HG02610 (cell line): ENCODE data around the gene ILKAP.
A peak's percentile ranks its signal among the peaks of the same experiment; 100 is the strongest.

Source experiments
- ATAC-seq: cut with Tn5 transposase; IDR thresholded peaks from one replicate; pipeline ENCODE4 v1.9.1; 2021; ENCODE audit warnings: mild to moderate bottlenecking, moderate library complexity; ENCODE audit not compliant: unreplicated experiment

The ILKAP gene, protein sequence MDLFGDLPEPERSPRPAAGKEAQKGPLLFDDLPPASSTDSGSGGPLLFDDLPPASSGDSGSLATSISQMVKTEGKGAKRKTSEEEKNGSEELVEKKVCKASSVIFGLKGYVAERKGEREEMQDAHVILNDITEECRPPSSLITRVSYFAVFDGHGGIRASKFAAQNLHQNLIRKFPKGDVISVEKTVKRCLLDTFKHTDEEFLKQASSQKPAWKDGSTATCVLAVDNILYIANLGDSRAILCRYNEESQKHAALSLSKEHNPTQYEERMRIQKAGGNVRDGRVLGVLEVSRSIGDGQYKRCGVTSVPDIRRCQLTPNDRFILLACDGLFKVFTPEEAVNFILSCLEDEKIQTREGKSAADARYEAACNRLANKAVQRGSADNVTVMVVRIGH

DNA sequence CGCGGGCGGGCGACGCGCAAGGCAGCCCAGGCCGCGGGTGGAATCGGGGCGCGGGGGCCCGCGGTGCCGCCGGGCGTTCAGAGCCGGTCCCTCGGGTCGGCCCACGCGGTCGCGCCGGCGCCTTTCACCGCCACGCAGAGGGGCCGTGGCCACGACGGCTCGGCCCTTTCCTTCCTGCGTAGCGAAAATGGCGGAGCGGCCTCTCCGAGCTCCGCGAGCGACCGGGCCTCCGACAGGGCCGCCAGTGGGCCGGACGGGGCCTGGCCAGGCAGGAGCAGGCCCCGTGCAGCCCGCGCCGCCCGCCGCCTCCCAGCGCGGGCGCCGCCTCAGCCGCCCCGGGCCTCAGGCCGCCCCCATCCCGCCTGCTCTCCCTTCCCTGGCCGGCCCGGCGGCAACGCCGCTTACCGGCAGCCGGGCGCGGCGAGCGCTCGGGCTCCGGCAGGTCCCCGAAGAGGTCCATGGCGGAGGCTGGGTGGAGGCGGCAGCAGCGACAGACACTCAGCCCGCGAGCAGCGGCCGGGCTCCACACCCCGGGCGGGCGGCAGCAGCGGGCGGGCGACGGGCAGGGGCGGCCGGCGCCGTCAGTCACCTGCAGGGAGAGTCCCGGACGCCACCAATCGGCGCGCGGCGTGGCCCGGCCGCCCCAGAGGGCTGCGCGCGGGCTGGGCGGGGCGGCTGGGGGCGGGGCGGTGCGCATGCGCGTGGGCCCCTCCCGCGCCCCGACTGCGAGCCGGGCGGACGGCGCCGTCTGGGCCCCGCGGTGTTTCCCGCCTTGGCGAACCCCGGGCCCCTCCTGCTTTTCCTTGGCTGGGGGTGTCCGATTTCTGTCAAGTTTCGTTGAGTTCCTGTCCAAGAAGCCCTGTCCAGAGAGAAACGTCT lies at the start of gene ILKAP:
Gene ILKAP (minus strand): TSS at position 602 of the 879 bp plus-strand sequence. CDS start 142 bp downstream, at position 460.
- peak; percentile 94 for ATAC-seq

GRCh38 chr2:238252766-238253630 lies 49.5 kb upstream of the ILKAP start:
- no peak for ATAC-seq

DNA sequence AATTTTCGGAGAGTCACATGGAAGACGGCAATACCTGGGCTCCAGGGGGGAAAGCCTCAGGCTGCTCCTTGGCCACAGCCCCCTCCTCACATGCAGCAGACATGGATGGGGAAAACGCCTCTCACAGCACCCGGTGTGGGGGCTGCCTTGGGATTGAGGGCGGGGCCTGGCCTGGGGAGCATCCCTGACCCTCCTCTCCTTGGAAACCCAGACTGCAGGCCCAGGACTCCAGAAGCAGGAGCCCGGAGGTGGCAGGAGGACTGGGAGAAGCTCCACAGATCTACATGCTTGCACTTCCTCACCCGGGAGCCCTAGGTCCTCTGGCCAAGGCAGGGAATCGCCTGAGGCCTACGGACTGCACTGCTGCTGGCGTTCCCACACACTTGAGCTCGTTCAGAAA lies 48.5 kb upstream of the ILKAP start:
- ATAC-seq: no peak

DNA sequence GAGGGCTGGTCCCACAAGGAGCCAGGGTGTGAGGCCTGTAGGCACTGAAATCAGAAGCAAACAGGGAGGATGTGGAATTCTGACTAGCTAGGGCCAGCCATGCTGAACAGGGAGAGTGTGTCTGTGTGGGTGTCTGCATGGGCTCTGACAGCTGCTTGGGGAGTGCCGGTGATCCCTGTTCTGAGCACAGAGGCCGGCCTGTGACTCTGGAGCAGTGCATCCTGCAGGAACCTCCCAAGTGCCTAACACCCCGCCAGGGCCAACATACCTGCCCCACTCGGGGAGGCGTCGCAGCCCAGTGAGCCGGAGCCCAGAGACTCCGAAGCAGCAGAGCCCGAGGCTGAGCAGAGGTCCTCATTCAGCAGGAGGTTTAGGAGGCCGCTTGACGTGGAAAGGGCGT lies 47.8 kb upstream of the ILKAP start:
- ATAC-seq: no peak

DNA sequence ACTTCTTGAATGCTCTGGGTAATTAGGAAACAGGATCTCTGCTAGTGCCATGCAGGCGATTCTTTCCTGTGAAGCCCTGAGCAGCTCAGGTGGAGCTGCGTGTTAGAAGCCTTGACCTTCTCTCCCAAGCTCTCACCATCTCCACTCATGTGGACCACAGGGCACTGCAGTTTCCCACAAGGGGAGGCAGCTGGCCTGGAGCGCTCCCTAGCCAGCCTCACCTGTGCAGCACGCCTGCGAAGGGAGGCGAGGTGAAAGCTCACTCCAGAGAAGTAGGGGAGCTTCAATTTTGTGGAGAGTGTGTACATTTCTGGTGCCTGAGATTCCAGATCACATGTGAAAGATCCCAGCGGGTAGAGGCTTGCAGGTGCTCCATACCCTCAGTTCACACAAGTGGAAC lies 47.4 kb upstream of the ILKAP start:
- no peak for ATAC-seq

- no peak for ATAC-seq
These were observed 44.5 kb upstream of the ILKAP start for GRCh38 chr2:238247841-238248453.

DNA sequence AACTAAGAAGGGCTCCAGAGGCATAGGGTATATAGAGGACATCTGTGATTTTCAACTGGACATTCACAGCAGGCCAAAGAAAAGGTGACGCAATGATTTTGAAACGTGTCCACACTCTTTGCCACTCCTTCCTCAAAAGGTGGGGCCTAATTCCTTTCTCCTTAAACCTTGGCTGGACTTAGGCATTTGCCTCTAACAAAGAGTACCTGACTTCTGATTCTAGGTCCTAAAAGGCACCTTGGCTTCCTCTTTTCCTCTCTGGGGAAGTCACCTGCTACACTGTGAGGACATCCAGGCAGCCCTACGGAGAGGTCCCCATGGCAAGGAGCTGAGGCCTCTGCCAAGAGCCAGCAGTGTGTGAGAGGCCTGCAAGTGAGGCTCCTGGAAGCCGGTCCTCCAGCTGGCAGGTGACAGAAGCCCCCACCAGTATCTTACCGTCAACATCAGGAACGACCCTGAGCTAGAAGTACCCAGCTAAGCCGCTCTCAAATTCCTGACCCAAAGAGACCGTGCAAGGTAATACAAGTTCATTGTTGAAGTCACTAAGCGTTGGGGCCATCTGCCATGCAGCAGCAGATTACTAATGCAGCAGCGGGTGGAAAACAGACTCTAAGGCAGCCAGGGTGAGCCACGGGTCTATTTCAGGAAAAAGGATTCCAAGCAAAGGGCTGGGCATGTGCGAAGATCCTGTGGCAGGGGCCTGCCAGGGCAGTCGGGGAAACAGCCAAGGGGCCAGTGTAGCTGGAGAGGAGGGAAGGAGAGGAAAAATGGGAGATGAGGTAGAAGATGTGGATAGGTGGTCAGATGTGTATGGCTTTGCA lies 43.7 kb upstream of the ILKAP start:
- no peak for ATAC-seq

- ATAC-seq: no peak
These were observed 40.7 kb upstream of the ILKAP start for GRCh38 chr2:238244151-238244550.

DNA sequence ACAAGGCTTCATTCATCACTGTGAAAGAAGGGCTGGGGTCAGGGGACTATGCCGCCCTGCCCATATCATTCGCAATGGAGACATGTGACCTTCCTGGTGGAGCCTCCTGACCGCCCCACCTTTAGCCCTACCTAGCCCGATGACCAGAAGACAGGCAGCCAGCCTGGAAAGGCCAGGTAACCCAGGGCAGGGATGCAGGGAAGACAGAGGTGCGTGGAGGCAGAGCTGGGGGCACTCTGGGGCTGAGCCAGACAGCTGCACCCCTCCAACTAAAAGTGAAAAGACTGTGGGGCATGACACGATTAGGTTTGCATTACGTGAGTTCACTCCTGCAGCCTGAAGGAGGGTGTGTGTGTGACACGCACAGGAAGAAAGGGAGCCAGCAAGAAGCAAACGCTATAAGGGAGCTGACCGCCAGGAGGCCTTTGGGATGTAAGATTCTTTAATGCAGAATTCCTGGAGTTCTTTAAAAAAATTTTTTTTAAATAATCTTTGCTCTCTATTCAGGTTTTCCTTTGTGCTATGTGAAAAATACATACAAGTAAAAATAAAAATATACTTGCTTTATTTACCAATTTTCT lies 40.1 kb upstream of the ILKAP start:
- ATAC-seq: no peak

DNA sequence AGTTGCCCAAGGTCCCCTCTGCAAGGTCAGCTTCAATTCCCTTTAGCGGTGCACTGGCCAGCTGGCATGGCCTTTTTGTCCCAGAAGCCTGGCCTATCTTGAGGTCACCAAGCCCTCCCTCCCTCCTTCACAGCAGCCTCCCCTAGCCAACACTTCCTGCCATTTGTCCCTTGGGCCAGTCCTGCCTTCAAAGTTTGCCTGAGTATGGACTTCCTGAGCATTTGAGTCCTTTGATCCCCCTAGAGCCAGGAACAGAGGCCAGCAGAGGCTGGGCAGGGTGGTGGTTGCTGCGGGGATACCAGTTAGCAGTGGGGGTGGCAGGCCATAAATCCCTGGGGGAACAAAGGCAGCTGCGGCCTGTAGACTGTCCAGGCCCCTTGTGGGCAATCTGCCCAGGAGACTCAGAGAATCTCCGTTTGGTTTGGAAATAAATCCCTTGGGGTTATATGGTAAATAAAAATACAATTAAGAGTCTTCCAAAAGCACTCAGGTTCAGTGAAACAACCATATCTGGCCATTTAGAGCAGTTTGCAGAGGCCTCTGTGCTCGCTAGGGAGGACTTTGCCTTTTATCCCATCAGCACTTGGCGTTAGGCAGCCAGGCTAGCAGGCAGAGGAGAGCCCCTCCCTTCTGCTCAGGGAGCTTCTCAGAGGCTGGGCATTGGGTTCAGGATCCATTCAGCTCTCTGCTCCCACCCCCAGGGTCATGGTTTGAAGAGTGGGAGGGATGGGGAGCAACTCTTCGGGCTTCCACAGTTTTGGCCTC lies 39.4 kb upstream of the ILKAP start:
- no peak for ATAC-seq

DNA sequence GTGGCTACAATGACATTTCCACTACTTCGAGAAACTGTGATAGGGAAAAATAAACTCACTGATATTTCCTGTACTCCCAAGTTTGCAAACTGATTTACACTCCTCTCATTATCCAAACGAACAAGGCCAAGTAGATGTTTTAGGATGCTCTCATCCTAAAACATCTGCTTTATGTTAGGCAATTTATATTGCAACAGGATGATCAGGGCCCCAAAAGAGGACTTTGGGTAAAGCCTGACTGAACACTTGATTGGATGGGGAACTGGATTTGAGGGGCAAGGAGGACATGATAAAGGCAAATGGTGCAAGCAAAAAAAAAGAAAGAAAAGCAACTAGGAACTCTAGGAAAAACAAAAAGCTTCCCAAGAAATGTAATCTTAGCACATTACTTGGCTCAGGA lies 38.5 kb upstream of the ILKAP start:
- no peak for ATAC-seq

DNA sequence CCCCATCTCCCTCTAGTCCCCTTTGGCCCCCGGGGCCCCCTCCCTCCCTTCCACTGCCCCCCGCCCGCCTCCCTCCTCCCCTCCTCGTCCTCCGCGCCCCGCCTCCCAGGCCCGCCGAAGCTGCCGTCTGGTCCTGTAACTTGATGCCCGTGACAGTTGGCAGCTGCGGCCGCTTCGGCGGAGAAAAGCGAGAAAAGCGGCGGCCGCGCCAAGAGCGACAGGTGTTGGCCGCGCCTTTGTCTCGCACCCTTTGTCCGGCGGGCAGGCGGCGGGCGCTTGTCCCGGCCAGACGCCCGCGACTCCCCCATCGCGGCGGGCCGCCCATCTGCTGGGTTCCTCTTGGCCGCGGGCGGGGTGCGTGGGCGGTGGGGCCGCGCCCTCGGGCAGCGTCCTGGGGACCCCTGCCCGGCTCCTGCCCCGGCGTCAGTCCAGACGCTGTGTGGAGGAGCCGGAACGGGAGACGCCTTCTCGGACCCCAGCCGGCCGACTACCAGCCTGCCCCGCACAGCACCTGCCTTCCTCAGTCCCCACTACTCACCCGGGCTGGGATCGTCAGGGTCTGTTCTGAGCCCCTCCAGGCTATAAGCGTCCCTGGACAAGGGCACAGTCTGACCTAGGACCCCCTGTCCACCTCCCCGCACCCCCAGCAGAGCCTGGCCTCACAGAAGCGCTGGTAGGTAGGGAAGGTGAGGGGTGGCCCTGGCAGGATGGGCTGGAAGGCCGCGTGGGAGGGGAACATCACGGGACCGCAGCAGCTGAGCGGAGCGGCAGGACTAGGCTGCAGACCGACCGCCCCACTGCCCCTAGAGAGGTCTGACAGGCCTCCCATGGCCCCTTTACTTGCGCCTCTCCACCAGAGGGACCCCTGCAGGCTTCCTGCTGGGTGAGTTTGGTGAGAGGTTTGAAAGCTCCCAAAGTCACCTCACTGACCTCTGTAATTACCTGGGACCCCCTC lies 37.5 kb upstream of the ILKAP start:
- no peak for ATAC-seq

- peak; percentile 83 for ATAC-seq
These were observed 36.6 kb upstream of the ILKAP start, which contains the start of gene HES6 for GRCh38 chr2:238239863-238240756. TSS of gene HES6 (minus strand) at chr2:238240038. CDS start at chr2:238239905, 133 bp downstream.

- ATAC-seq: no peak
These were observed 36.0 kb upstream of the ILKAP start for GRCh38 chr2:238239543-238239862.

- no peak for ATAC-seq
These were observed 35.5 kb upstream of the ILKAP start for GRCh38 chr2:238238766-238239542.

DNA sequence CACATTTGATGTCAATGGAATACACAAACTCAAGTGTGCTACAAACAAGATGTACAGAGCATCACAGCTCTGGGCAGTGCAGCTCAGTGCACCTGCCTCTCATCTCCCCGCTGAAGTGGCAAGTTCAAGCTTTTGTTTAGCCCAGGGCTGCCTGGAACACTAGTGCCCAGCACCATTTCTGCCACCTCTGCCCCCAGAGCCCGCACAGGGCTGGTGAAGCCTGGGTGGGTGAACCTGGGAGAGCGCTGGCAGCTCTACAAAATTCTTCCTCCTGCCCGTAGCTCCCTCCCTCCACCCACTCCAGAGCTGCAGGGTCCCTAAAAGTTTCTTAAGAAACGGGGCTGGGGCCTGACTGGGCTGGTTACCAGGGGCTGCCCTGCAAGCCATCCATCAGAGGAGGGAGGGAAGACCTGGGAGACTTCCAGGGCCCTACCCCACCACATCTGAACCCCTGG lies 34.8 kb upstream of the ILKAP start:
- ATAC-seq: no peak
